K562 (cell line): ENCODE measurements around the gene CCP110. TPM values are rescaled to one million over a fixed set of nuclear protein-coding genes. Genes with fewer than 3 reads are reported as not detected.

Experiments
- ATAC-seq: fragments of 200-7000 bp; cut with Tn5 transposase; 3 replicates; pipeline ENCODE4 v1.9.1; 2020; ENCODE audit warnings: moderate library complexity
- BruUV-seq: library from RNA; stranded (reverse); fragments of 400-500 nt; replicated peaks from 2 replicates; lab custom pipeline; 2021; lab: Mats Ljungman, UMichigan
- CTCF ChIA-PET: fragments of 300-600 bp; formaldehyde crosslinking; extraction: SDS; loops from one replicate; lab custom pipeline; 2021; ENCODE audit warnings: low intra/inter-chr PET ratio; lab: Yijun Ruan, JAX
- POLR2A ChIA-PET: fragments of 300-600, 350-650 bp; sonication (Branson Sonifier 250); formaldehyde crosslinking; extraction: SDS; loops from one replicate; lab custom pipeline; 2021; ENCODE audit warnings: antibody characterized with exemption, inconsistent platforms; lab: Yijun Ruan, JAX
- DNase-seq, 4 experiments: peaks; one replicate each; pipeline versions ENCODE4 v3.0.0 to v3.0.0-alpha.2; 2011 to 2018; ENCODE audit warnings: low spot score in 3 of 4, mixed read lengths in 3 of 4; ENCODE audit errors: extremely low read depth in 1 of 4
- FAIRE-seq: peaks from 2 replicates; lab custom pipeline; 2011; peaks lifted over from hg19 to GRCh38; lab: Jason Lieb, UNC
- H2AFZ ChIP-seq: 2 replicates; pipeline ENCODE4 v1.6.0; 2011; ENCODE audit warnings: low read depth, low read length, control low read depth, inconsistent platforms
- H3K27ac ChIP-seq: fragments of 200-600 bp; 3 replicates; pipeline ENCODE4 v1.8.0; 2011; ENCODE audit warnings: low read depth, mild to moderate bottlenecking, control low read depth, inconsistent platforms, low read length, moderate library complexity, mixed read lengths; ENCODE audit errors: extremely low read depth
- H3K27me3 ChIP-seq, 2 experiments: fragments of 300-600 bp in 1 of 2; 2 replicates in 1 of 2; 3 replicates in 1 of 2; pipeline versions ENCODE4 v1.6.0 to v1.8.0; 2011; ENCODE audit warnings: inconsistent platforms in 2 of 2, low read length in 2 of 2, mild to moderate bottlenecking in 1 of 2, mixed read lengths in 1 of 2, moderate library complexity in 1 of 2; ENCODE audit not compliant: control insufficient read depth in 2 of 2, insufficient read depth in 2 of 2
- H3K36me3 ChIP-seq: fragments of 300-600 bp; 3 replicates; pipeline ENCODE4 v1.8.0; 2011; ENCODE audit warnings: mild to moderate bottlenecking, low read length, inconsistent platforms; ENCODE audit not compliant: control insufficient read depth, insufficient read depth
- H3K4me1 ChIP-seq, 2 experiments: fragments of 200-600 bp in 1 of 2; replicated peaks in 1 of 2; 2 replicates in 1 of 2; 3 replicates in 1 of 2; pipeline versions ENCODE4 v1.5.1 to v1.8.0; 2011; ENCODE audit warnings: inconsistent platforms in 2 of 2, low read length in 2 of 2, mild to moderate bottlenecking in 1 of 2, mixed read lengths in 1 of 2, moderate library complexity in 1 of 2; ENCODE audit not compliant: control insufficient read depth in 2 of 2, insufficient read depth in 2 of 2
- H3K4me2 ChIP-seq: 2 replicates; pipeline ENCODE4 v1.6.1; 2011; ENCODE audit warnings: low read length, control low read depth, inconsistent platforms, mixed read lengths; ENCODE audit not compliant: insufficient read depth
- H3K4me3 ChIP-seq: fragments of 200-600 bp; sonication (generic), shearing (Covaris generic); 2 replicates; pipeline ENCODE4 v1.5.1; 2016; ENCODE audit warnings: control low read depth, inconsistent platforms
- H3K79me2 ChIP-seq: fragments of 200-600 bp; 3 replicates; pipeline ENCODE4 v1.8.0; 2011; ENCODE audit warnings: low read length, inconsistent platforms; ENCODE audit not compliant: control insufficient read depth, insufficient read depth
- H3K9ac ChIP-seq, 2 experiments: 2 replicates each; pipeline versions ENCODE4 v1.6.0 to v1.6.1; 2011; ENCODE audit warnings: low read depth in 2 of 2, low read length in 2 of 2, control low read depth in 1 of 2, inconsistent platforms in 1 of 2, mild to moderate bottlenecking in 1 of 2, mixed read lengths in 1 of 2; ENCODE audit not compliant: insufficient read depth in 1 of 2
- H3K9me1 ChIP-seq: one replicate; pipeline ENCODE4 v1.6.0; 2011; ENCODE audit warnings: inconsistent platforms, mild to moderate bottlenecking, low read length, moderate library complexity; ENCODE audit not compliant: control insufficient read depth, insufficient read depth
- H3K9me3 ChIP-seq: replicated peaks from 2 replicates; pipeline ENCODE4 v1.5.1; 2011; ENCODE audit warnings: low read depth, low read length, inconsistent platforms; ENCODE audit not compliant: control insufficient read depth, insufficient read depth
- H4K20me1 ChIP-seq: replicated peaks from 2 replicates; pipeline ENCODE4 v1.6.1; 2011; ENCODE audit warnings: low read length, inconsistent platforms, mixed read lengths; ENCODE audit not compliant: control insufficient read depth, insufficient read depth
- GTF2A2 ChIP-seq: IDR thresholded peaks from 2 replicates; pipeline ENCODE4 v1.6.1; 2016; ENCODE audit warnings: mild to moderate bottlenecking, missing genetic modification characterization, missing compliant biosample characterization
- GTF2E2 ChIP-seq: fragments of 200-800 bp; sonication (Bioruptor generic); IDR thresholded peaks from 2 replicates; pipeline ENCODE4 v1.6.1; 2016; ENCODE audit warnings: missing genetic modification characterization, missing compliant biosample characterization
- LARP7 ChIP-seq: fragments of 450-650 bp; IDR thresholded peaks from 2 replicates; pipeline ENCODE4 v1.6.1; 2016
- MECOM ChIP-seq: fragments of 250-450 bp; sonication (Bioruptor Pico); IDR thresholded peaks from 2 replicates; pipeline ENCODE4 v1.8.0; 2022; ENCODE audit warnings: inconsistent platforms
- NR2F6 ChIP-seq: fragments of 450-650 bp; formaldehyde crosslinking; IDR thresholded peaks from 2 replicates; pipeline ENCODE4 v1.4.0; 2020; ENCODE audit warnings: mild to moderate bottlenecking
- NRF1 ChIP-seq, 2 experiments: fragments of 450-650 bp; IDR thresholded peaks in 1 of 2; conservative IDR thresholded peaks in 1 of 2; 2 replicates each; pipeline ENCODE4 v1.6.1; 2014; ENCODE audit warnings: mild to moderate bottlenecking in 2 of 2
- ZNF644 ChIP-seq: fragments of 200-800 bp; sonication (Bioruptor generic); IDR thresholded peaks from 2 replicates; pipeline ENCODE4 v1.6.1; 2016; ENCODE audit warnings: low read depth, missing genetic modification characterization, missing compliant biosample characterization
- WGBS: fragments of 100-300 bp; shearing (Covaris generic); methylation state at CpG from one replicate; pipeline ENCODE4 v1.1.6; 2016; ENCODE audit warnings: low coverage, mixed read lengths; ENCODE audit not compliant: insufficient coverage; ENCODE audit errors: missing lambda C conversion rate; 5-methylcytosine and 5-hydroxymethylcytosine counted together
- in situ Hi-C: fragments of 300-500 bp; cut with MboI; formaldehyde crosslinking; loops from 4 replicates; pipeline ENCODE4 v1.15.0; 2018; ENCODE audit warnings: inconsistent platforms, mixed read lengths
- intact Hi-C: fragments of 100-400 bp; cut with micrococcal nuclease; formaldehyde crosslinking; loops from 2 replicates; pipeline ENCODE4 v1.14.2; 2022
- polyA plus RNA-seq, 8 experiments: library from polyadenylated mRNA; depleted of rRNA in 4 of 8; stranded (reverse) in 5 of 8; unstranded in 3 of 8; fragments of >200 nt; fragmentation: Nextera tagmentation in 2 of 8; fragmentation: Illumina TruSeq in 1 of 8; extraction: Ambion mirVana in 2 of 8; extraction: Trizol in 1 of 8; gene quantifications; 2 replicates each; pipeline versions ENCODE4 v1.2.1 to v1.2.3, GENCODE V29; 2011 to 2014; ENCODE audit warnings: inconsistent platforms in 1 of 8, missing spikeins in 1 of 8
- total RNA-seq, 7 experiments: library from RNA; depleted of rRNA in 6 of 7; stranded (reverse); fragments of >200 nt in 6 of 7; fragmentation: Illumina TruSeq in 2 of 7; extraction: Trizol in 2 of 7; gene quantifications; 2 replicates each; pipeline versions ENCODE4 v1.2.1 to v1.2.3, GENCODE V29; 2011 to 2021; ENCODE audit warnings: low replicate concordance in 1 of 7
- TF ChIP-seq, protein P1 (sequence below): fragments of 250-450 bp; sonication (Bioruptor Pico); IDR thresholded peaks from 2 replicates; pipeline ENCODE4 v1.4.0; 2020; ENCODE audit warnings: mild to moderate bottlenecking, moderate library complexity
- TF ChIP-seq, protein P2 (sequence below), 3 experiments: IDR thresholded peaks in 2 of 3; conservative IDR thresholded peaks in 1 of 3; 2 replicates each; pipeline ENCODE4 v1.5.1; 2011 to 2012; ENCODE audit warnings: low read length in 3 of 3, mild to moderate bottlenecking in 3 of 3, control low read depth in 2 of 3, improper control_type of control experiment in 1 of 3, inconsistent platforms in 1 of 3, low read depth in 1 of 3, mixed read lengths in 1 of 3, moderate library complexity in 1 of 3; ENCODE audit not compliant: insufficient read depth in 2 of 3
- TF ChIP-seq, protein P3 (sequence below): sonication (generic); formaldehyde crosslinking; IDR thresholded peaks from 2 replicates; pipeline ENCODE4 v1.8.0; 2022; ENCODE audit warnings: mild to moderate bottlenecking, missing genetic modification reagents, borderline replicate concordance
- TF ChIP-seq, protein P4 (sequence below): IDR thresholded peaks from 2 replicates; pipeline ENCODE4 v1.6.1; 2011; ENCODE audit not compliant: insufficient read length; ENCODE audit errors: extremely low read depth

CCP110 gene
- total and polyA plus RNA-seq, 9 of the 15 experiments (the other 6 are each of a cell fraction or from before 2014, with no cell fraction given) = 3.5 to 16.1 (median 12.1) TPM

DNA sequence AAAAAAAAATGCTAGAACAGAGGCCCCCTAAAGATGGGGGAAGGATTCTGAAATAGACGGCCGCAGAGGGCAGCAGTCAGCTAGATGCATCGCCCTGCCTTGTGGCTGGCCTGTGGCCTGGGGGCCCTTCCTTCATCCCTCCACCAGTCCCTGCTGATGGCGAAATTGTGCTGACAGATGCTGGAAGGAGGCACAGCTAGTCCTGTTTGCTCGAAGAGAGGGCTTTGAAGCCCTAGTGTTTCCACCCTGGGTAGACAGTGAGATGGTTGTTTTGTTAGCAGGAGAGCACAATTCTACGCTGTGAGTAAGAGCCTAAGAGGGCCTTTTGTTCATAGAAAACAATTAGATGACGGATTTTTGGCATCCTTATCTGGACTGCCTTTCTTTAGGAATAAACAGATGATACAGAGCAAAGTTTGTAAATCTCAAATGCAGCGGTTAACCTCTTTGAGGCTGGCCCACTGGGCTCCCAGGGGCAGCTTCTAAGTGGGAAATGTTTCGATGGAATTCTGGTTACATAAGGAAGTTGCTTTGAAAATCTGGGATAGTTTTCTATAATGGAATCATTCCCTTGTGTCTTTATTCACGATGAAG, 54.7 kb downstream of the CCP110 start:
- DNase-seq (no peak), FAIRE-seq (no peak), ATAC-seq (no peak)
- in situ Hi-C loops = no loop called here
- no peaks in the 10 kb centered on the region for H3K27me3 ChIP-seq
- CTCF ChIA-PET = interaction anchor here (0.6 kb wide), 1 partner anchor 1343 kb away, joined by 3 read pairs; no protein-coding TSS in a partner anchor
- no peak overlapping the region for H3K27ac ChIP-seq
- H3K79me2 ChIP-seq = no peaks in the 10 kb centered on the region
- peaks cover 23% of the 10 kb centered on the region; the same call in 2 of the 3 replicates for H3K36me3 ChIP-seq
- no peak overlapping the region for H3K4me2 ChIP-seq
- H3K9ac ChIP-seq = no peak overlapping the region
- no peaks in the 10 kb centered on the region for H3K9me1 ChIP-seq
- 61% methylated on average over 9 of the region's 10 CpGs for WGBS
- H4K20me1 ChIP-seq = no peaks in the 10 kb centered on the region
- peaks cover 6% of the 10 kb centered on the region; the same call in 1 of the 2 replicates for H3K9me3 ChIP-seq
- intact Hi-C loops = no loop called here
- no TSS peak for BruUV-seq
- H2AFZ ChIP-seq = no peak overlapping the region
- no peaks in the 10 kb centered on the region for H3K4me1 ChIP-seq
- POLR2A ChIA-PET = interaction anchor here (0.5 to 2.5 kb wide), 2 partner anchors 11 to 22 kb away, joined by 3 to 7 read pairs; no protein-coding TSS in a partner anchor
- no peak overlapping the region for H3K4me3 ChIP-seq
- TF ChIP-seq, protein P1, sequence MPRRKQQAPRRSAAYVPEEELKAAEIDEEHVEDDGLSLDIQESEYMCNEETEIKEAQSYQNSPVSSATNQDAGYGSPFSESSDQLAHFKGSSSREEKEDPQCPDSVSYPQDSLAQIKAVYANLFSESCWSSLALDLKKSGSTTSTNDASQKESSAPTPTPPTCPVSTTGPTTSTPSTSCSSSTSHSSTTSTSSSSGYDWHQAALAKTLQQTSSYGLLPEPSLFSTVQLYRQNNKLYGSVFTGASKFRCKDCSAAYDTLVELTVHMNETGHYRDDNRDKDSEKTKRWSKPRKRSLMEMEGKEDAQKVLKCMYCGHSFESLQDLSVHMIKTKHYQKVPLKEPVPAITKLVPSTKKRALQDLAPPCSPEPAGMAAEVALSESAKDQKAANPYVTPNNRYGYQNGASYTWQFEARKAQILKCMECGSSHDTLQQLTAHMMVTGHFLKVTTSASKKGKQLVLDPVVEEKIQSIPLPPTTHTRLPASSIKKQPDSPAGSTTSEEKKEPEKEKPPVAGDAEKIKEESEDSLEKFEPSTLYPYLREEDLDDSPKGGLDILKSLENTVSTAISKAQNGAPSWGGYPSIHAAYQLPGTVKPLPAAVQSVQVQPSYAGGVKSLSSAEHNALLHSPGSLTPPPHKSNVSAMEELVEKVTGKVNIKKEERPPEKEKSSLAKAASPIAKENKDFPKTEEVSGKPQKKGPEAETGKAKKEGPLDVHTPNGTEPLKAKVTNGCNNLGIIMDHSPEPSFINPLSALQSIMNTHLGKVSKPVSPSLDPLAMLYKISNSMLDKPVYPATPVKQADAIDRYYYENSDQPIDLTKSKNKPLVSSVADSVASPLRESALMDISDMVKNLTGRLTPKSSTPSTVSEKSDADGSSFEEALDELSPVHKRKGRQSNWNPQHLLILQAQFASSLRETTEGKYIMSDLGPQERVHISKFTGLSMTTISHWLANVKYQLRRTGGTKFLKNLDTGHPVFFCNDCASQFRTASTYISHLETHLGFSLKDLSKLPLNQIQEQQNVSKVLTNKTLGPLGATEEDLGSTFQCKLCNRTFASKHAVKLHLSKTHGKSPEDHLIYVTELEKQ (CRISPR knock-in tag) = no peak
- TF ChIP-seq, protein P2, sequence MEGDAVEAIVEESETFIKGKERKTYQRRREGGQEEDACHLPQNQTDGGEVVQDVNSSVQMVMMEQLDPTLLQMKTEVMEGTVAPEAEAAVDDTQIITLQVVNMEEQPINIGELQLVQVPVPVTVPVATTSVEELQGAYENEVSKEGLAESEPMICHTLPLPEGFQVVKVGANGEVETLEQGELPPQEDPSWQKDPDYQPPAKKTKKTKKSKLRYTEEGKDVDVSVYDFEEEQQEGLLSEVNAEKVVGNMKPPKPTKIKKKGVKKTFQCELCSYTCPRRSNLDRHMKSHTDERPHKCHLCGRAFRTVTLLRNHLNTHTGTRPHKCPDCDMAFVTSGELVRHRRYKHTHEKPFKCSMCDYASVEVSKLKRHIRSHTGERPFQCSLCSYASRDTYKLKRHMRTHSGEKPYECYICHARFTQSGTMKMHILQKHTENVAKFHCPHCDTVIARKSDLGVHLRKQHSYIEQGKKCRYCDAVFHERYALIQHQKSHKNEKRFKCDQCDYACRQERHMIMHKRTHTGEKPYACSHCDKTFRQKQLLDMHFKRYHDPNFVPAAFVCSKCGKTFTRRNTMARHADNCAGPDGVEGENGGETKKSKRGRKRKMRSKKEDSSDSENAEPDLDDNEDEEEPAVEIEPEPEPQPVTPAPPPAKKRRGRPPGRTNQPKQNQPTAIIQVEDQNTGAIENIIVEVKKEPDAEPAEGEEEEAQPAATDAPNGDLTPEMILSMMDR (IDR thresholded peaks at IDR 0.05 in 2 of 3, conservative IDR thresholded peaks at IDR 0.05 in 1 of 3; ENCODE audit: insufficient read depth in 2 of 3, low read depth in 1 of 3, low read length in 3 of 3) = no peak
- TF ChIP-seq NRF1 (conservative IDR thresholded peaks at IDR 0.05 in 1 of 2, IDR thresholded peaks at IDR 0.05 in 1 of 2) (no peak), GTF2E2 (tag) (no peak), GTF2A2 (tag) (no peak), NR2F6 (CRISPR knock-in tag) (no peak), ZNF644 (tag) (no peak), LARP7 (no peak), MECOM (CRISPR knock-in tag) (no peak)
- TF ChIP-seq, protein P3, sequence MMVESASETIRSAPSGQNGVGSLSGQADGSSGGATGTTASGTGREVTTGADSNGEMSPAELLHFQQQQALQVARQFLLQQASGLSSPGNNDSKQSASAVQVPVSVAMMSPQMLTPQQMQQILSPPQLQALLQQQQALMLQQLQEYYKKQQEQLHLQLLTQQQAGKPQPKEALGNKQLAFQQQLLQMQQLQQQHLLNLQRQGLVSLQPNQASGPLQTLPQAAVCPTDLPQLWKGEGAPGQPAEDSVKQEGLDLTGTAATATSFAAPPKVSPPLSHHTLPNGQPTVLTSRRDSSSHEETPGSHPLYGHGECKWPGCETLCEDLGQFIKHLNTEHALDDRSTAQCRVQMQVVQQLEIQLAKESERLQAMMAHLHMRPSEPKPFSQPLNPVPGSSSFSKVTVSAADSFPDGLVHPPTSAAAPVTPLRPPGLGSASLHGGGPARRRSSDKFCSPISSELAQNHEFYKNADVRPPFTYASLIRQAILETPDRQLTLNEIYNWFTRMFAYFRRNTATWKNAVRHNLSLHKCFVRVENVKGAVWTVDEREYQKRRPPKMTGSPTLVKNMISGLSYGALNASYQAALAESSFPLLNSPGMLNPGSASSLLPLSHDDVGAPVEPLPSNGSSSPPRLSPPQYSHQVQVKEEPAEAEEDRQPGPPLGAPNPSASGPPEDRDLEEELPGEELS = no peak
- TF ChIP-seq, protein P4, sequence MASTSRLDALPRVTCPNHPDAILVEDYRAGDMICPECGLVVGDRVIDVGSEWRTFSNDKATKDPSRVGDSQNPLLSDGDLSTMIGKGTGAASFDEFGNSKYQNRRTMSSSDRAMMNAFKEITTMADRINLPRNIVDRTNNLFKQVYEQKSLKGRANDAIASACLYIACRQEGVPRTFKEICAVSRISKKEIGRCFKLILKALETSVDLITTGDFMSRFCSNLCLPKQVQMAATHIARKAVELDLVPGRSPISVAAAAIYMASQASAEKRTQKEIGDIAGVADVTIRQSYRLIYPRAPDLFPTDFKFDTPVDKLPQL = no peak
